ENCODE measurements around the gene ZMYM3.
"Not testable (repeated sequence)": the region's sequence is repeated elsewhere in the genome, so short reads cannot be mapped to it uniquely, and the experiment has no call there.

DNA sequence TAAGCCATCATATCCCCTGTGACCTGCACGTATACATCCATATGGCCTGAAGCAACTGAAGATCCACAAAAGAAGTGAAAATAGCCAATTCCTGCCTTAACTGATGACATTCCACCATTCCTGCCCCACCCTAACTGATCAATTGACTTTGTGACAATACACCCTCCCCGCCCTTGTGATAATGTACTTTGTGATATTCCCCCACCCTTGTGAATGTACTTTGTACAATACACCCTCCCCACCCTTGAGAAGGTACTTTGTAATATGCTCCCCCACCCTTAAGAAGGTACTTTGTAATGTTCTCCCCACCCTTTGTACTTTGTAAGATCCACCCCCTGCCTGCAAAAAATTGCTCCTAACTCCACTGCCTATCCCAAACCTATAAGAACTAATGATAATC lies 18.4 kb upstream of the ZMYM3 start:
- not testable (repeated sequence) for TF ChIP-seq POLR2AphosphoS5 (IDR thresholded peaks at IDR 0.05; ENCODE audit: control insufficient read depth, insufficient read depth, low read depth, low read length); WHSC1 (IDR thresholded peaks at IDR 0.05; ENCODE audit: low read length); RNF2 (IDR thresholded peaks at IDR 0.05); CHD4 (IDR thresholded peaks at IDR 0.05; ENCODE audit: insufficient read depth, insufficient replicate concordance, low read depth, low read length, poor library complexity, severe bottlenecking)
- TF ChIP-seq, protein P1, sequence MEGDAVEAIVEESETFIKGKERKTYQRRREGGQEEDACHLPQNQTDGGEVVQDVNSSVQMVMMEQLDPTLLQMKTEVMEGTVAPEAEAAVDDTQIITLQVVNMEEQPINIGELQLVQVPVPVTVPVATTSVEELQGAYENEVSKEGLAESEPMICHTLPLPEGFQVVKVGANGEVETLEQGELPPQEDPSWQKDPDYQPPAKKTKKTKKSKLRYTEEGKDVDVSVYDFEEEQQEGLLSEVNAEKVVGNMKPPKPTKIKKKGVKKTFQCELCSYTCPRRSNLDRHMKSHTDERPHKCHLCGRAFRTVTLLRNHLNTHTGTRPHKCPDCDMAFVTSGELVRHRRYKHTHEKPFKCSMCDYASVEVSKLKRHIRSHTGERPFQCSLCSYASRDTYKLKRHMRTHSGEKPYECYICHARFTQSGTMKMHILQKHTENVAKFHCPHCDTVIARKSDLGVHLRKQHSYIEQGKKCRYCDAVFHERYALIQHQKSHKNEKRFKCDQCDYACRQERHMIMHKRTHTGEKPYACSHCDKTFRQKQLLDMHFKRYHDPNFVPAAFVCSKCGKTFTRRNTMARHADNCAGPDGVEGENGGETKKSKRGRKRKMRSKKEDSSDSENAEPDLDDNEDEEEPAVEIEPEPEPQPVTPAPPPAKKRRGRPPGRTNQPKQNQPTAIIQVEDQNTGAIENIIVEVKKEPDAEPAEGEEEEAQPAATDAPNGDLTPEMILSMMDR (IDR thresholded peaks at IDR 0.05 in 2 of 3, conservative IDR thresholded peaks at IDR 0.05 in 1 of 3; ENCODE audit: insufficient read depth in 2 of 3, low read depth in 1 of 3, low read length in 3 of 3), result not testable (repeated sequence)

Measured in K562 (cell line).